Measurements from ENCODE around the gene DCLRE1C. TPM values are rescaled to one million over a fixed set of nuclear protein-coding genes. Genes with fewer than 3 reads are reported as not detected.

DCLRE1C gene
- total and polyA plus RNA-seq, 4 experiments from 2014 or later = 12.3 to 34.9 (median 27.9) TPM

GRCh38 chr10:14958872-14959220 lies 5.0 kb upstream of the DCLRE1C start:
- peak overlapping the region; percentile 93 to 99 (median 96) for H3K4me3 Mint-ChIP-seq
- POLR2A ChIA-PET (ENCODE audit: partially characterized antibody) = interaction anchor here (0.6 to 2.5 kb wide), 9 partner anchors 10 to 1657 kb away, joined by 3 to 20 read pairs (median 4); partner anchors contain the start of genes CDNF, HSPA14, MSANTD7 and SUV39H2
- no peaks in the 10 kb centered on the region for H3K27me3 Mint-ChIP-seq
- H3K36me3 Mint-ChIP-seq = peaks cover 0 to 8% of the 10 kb centered on the region in 2 donors
- H3K27ac Mint-ChIP-seq = peak overlapping the region; percentile 74 to 99 (median 96)
- CTCF ChIA-PET (ENCODE audit: partially characterized antibody) = interaction anchor here (0.8 to 4.5 kb wide), 5 partner anchors 10 to 462 kb away, joined by 3 to 22 read pairs (median 4); partner anchors contain the start of genes CDNF, HSPA14, MSANTD7 and SUV39H2
- Histone ChIP-seq H3K9me3 (ENCODE audit: control insufficient read depth in 1 of 2, low read length in 2 of 2) (no peaks in the 10 kb centered on the region), H3K4me1 (ENCODE audit: insufficient read depth, low read length) (peaks cover 18% of the 10 kb centered on the region), H3K4me3 (ENCODE audit: low read length in 2 of 2) (peak overlapping the region; percentile 79 to 98), H3K36me3 (ENCODE audit: insufficient read depth, low read length) (no peaks in the 10 kb centered on the region), H3K27ac (ENCODE audit: low read depth, low read length) (peak overlapping the region; percentile 92), H3K27me3 (ENCODE audit: insufficient read depth, low read length) (no peaks in the 10 kb centered on the region)
- no peak for DNase-seq
- no peaks in the 10 kb centered on the region for H3K9me3 Mint-ChIP-seq
- H3K4me1 Mint-ChIP-seq = peaks cover 22 to 46% (median 33%) of the 10 kb centered on the region in 4 donors
- intact Hi-C loops (cut with micrococcal nuclease) = loop anchor here (1.0 to 10.0 kb wide), 6 partner anchors 121 to 1374 kb away; partner anchors contain the start of genes CDNF, HSPA14, MSANTD7 and NMT2

GRCh38 chr10:14954934-14955333 lies 1.0 kb upstream of the DCLRE1C start:
- Mint-ChIP-seq H3K4me3 (peak overlapping the region; percentile 87 to 96 (median 92)), H3K4me1 (peaks cover 33 to 67% (median 52%) of the 10 kb centered on the region in 4 donors), H3K36me3 (peaks cover 0 to 13% of the 10 kb centered on the region in 2 donors), H3K9me3 (no peaks in the 10 kb centered on the region), H3K27me3 (no peaks in the 10 kb centered on the region), H3K27ac (peak overlapping the region in 3 of 7 donors; percentile 35 to 97 (median 91))
- no peaks in the 10 kb centered on the region for H3K9me3 ChIP-seq (ENCODE audit: control insufficient read depth in 1 of 2, low read length in 2 of 2)
- ChIA-PET POLR2A (ENCODE audit: partially characterized antibody) (interaction anchor here (1.0 to 2.7 kb wide), 7 partner anchors 12 to 386 kb away, joined by 3 to 17 read pairs (median 6); partner anchors contain the start of genes CDNF, HSPA14, MSANTD7 and RPP38), CTCF (ENCODE audit: partially characterized antibody) (interaction anchor here (1.5 to 3.2 kb wide), 2 partner anchors 18 to 151 kb away, joined by 3 to 17 read pairs; no protein-coding TSS in a partner anchor)
- peak overlapping the region in 1 of 2 donors; percentile 92 for H3K4me3 ChIP-seq (ENCODE audit: low read length in 2 of 2)
- H3K4me1 ChIP-seq (ENCODE audit: insufficient read depth, low read length) = peaks cover 52% of the 10 kb centered on the region
- DNase-seq = no peak
- intact Hi-C loops (cut with micrococcal nuclease) = loop anchor here (1.0 to 10.0 kb wide), 8 partner anchors 76 to 1370 kb away; partner anchors contain the start of genes CDNF, HSPA14, MSANTD7 and PRPF18
- no peaks in the 10 kb centered on the region for H3K27me3 ChIP-seq (ENCODE audit: insufficient read depth, low read length)
- no peak overlapping the region for H3K27ac ChIP-seq (ENCODE audit: low read depth, low read length)
- no peaks in the 10 kb centered on the region for H3K36me3 ChIP-seq (ENCODE audit: insufficient read depth, low read length)

GRCh38 chr10:14953424-14954000 lies 384 bp downstream of the DCLRE1C start:
- peaks cover 48% of the 10 kb centered on the region for H3K4me1 ChIP-seq (ENCODE audit: insufficient read depth, low read length)

GRCh38 chr10:14952851-14953423 lies 959 bp downstream of the DCLRE1C start:
- ChIA-PET CTCF (ENCODE audit: partially characterized antibody) (interaction anchor here (0.8 to 3.2 kb wide), 8 partner anchors 9 to 412 kb away, joined by 3 to 17 read pairs (median 4); partner anchors contain the start of genes CDNF and SUV39H2), POLR2A (ENCODE audit: partially characterized antibody) (interaction anchor here (0.7 to 2.7 kb wide), 9 partner anchors 9 to 384 kb away, joined by 3 to 17 read pairs (median 4); partner anchors contain the start of genes CDNF, HSPA14, MSANTD7 and RPP38)
- Histone ChIP-seq H3K27me3 (ENCODE audit: insufficient read depth, low read length) (no peaks in the 10 kb centered on the region), H3K4me3 (ENCODE audit: low read length in 2 of 2) (peak overlapping the region; percentile 92 to 99), H3K36me3 (ENCODE audit: insufficient read depth, low read length) (peaks cover 6% of the 10 kb centered on the region), H3K27ac (ENCODE audit: low read depth, low read length) (peak overlapping the region; percentile 73), H3K9me3 (ENCODE audit: control insufficient read depth in 1 of 2, low read length in 2 of 2) (no peaks in the 10 kb centered on the region), H3K4me1 (ENCODE audit: insufficient read depth, low read length) (peaks cover 48% of the 10 kb centered on the region)
- Mint-ChIP-seq H3K36me3 (peaks cover 6 to 21% of the 10 kb centered on the region in 2 donors), H3K9me3 (no peaks in the 10 kb centered on the region), H3K4me1 (peaks cover 33 to 68% (median 48%) of the 10 kb centered on the region in 4 donors), H3K27ac (peak overlapping the region; percentile 89 to 97 (median 96)), H3K27me3 (no peaks in the 10 kb centered on the region), H3K4me3 (peak overlapping the region; percentile 87 to 96 (median 92))
- intact Hi-C loops (cut with micrococcal nuclease) = loop anchor here (5.0 to 10.0 kb wide), 6 partner anchors 144 to 1368 kb away; partner anchors contain the start of genes PRPF18 and RPP38
- peak in 1 of 5 donors; percentile 4 for DNase-seq

More at GRCh38 chr10:14953424-14954000, 384 bp downstream of the DCLRE1C start:
- Mint-ChIP-seq H3K36me3 (peaks cover 4 to 16% of the 10 kb centered on the region in 2 donors), H3K4me1 (peaks cover 34 to 70% (median 50%) of the 10 kb centered on the region in 4 donors), H3K9me3 (no peaks in the 10 kb centered on the region), H3K4me3 (peak overlapping the region; percentile 87 to 96 (median 92)), H3K27me3 (no peaks in the 10 kb centered on the region), H3K27ac (peak overlapping the region; percentile 89 to 97 (median 96))
- H3K4me3 ChIP-seq (ENCODE audit: low read length in 2 of 2) = peak overlapping the region; percentile 92 to 99
- CTCF ChIA-PET (ENCODE audit: partially characterized antibody) = interaction anchor here (0.8 to 3.2 kb wide), 8 partner anchors 9 to 413 kb away, joined by 3 to 17 read pairs (median 4); partner anchors contain the start of genes CDNF and SUV39H2
- POLR2A ChIA-PET (ENCODE audit: partially characterized antibody) = interaction anchor here (0.8 to 2.7 kb wide), 10 partner anchors 8 to 768 kb away, joined by 3 to 17 read pairs (median 4); partner anchors contain the start of genes CDNF, HSPA14, MSANTD7 and RPP38
- no peaks in the 10 kb centered on the region for H3K9me3 ChIP-seq (ENCODE audit: control insufficient read depth in 1 of 2, low read length in 2 of 2)
- peak in 3 of 5 donors; percentile 9 to 21 (median 18) for DNase-seq
- no peaks in the 10 kb centered on the region for H3K27me3 ChIP-seq (ENCODE audit: insufficient read depth, low read length)
- H3K36me3 ChIP-seq (ENCODE audit: insufficient read depth, low read length) = no peaks in the 10 kb centered on the region
- H3K27ac ChIP-seq (ENCODE audit: low read depth, low read length) = peak overlapping the region; percentile 73
- intact Hi-C loops (cut with micrococcal nuclease) = loop anchor here (5.0 to 10.0 kb wide), 6 partner anchors 144 to 1369 kb away; partner anchors contain the start of genes PRPF18 and RPP38

- no peak overlapping the region for H3K4me3 Mint-ChIP-seq
- ChIA-PET CTCF (ENCODE audit: partially characterized antibody) (interaction anchor here (1.2 to 2.2 kb wide), 2 partner anchors 9 to 23 kb away, joined by 3 to 6 read pairs; no protein-coding TSS in a partner anchor), POLR2A (ENCODE audit: partially characterized antibody) (no interaction called here)
These were observed 4.6 kb downstream of the DCLRE1C start for GRCh38 chr10:14949291-14949690.

GRCh38 chr10:14947268-14947667 lies 6.6 kb downstream of the DCLRE1C start:
- H3K27me3 Mint-ChIP-seq = no peaks in the 10 kb centered on the region
- H3K4me1 ChIP-seq (ENCODE audit: insufficient read depth, low read length) = peaks cover 19% of the 10 kb centered on the region
- ChIA-PET POLR2A (ENCODE audit: partially characterized antibody) (no interaction called here), CTCF (ENCODE audit: partially characterized antibody) (no interaction called here)
- DNase-seq = no peak
- no peaks in the 10 kb centered on the region for H3K9me3 ChIP-seq (ENCODE audit: control insufficient read depth in 1 of 2, low read length in 2 of 2)
- H3K27me3 ChIP-seq (ENCODE audit: insufficient read depth, low read length) = no peaks in the 10 kb centered on the region
- peaks cover 18 to 35% (median 24%) of the 10 kb centered on the region in 4 donors for H3K4me1 Mint-ChIP-seq
- H3K27ac Mint-ChIP-seq = no peak overlapping the region
- no peak overlapping the region for H3K4me3 Mint-ChIP-seq
- H3K36me3 Mint-ChIP-seq = peaks cover 31 to 41% of the 10 kb centered on the region in 2 donors
- no peak overlapping the region for H3K27ac ChIP-seq (ENCODE audit: low read depth, low read length)
- intact Hi-C loops (cut with micrococcal nuclease) = no loop called here
- H3K36me3 ChIP-seq (ENCODE audit: insufficient read depth, low read length) = peaks cover 29% of the 10 kb centered on the region
- no peaks in the 10 kb centered on the region for H3K9me3 Mint-ChIP-seq
- H3K4me3 ChIP-seq (ENCODE audit: low read length in 2 of 2) = no peak overlapping the region

More at GRCh38 chr10:14949291-14949690, 4.6 kb downstream of the DCLRE1C start:
- peaks cover 36% of the 10 kb centered on the region for H3K4me1 ChIP-seq (ENCODE audit: insufficient read depth, low read length)
- no peak overlapping the region for H3K27ac ChIP-seq (ENCODE audit: low read depth, low read length)
- no peak for DNase-seq
- H3K4me3 ChIP-seq (ENCODE audit: low read length in 2 of 2) = no peak overlapping the region
- no peaks in the 10 kb centered on the region for H3K27me3 ChIP-seq (ENCODE audit: insufficient read depth, low read length)
- intact Hi-C loops (cut with micrococcal nuclease) = no loop called here
- peak overlapping the region in 4 of 7 donors; percentile 15 to 80 (median 50) for H3K27ac Mint-ChIP-seq
- H3K27me3 Mint-ChIP-seq = no peaks in the 10 kb centered on the region
- H3K36me3 ChIP-seq (ENCODE audit: insufficient read depth, low read length) = peaks cover 29% of the 10 kb centered on the region
- H3K4me1 Mint-ChIP-seq = peaks cover 23 to 45% (median 35%) of the 10 kb centered on the region in 4 donors
- peaks cover 24 to 37% of the 10 kb centered on the region in 2 donors for H3K36me3 Mint-ChIP-seq
- no peaks in the 10 kb centered on the region for H3K9me3 Mint-ChIP-seq
- no peaks in the 10 kb centered on the region for H3K9me3 ChIP-seq (ENCODE audit: control insufficient read depth in 1 of 2, low read length in 2 of 2)
